ENCODE measurements around the gene APH1A. TPM values are rescaled to one million over a fixed set of nuclear protein-coding genes. Genes with fewer than 3 reads are reported as not detected.

Gene APH1A
- total and polyA plus RNA-seq, 2 donors = 74.2 to 102 TPM

DNA sequence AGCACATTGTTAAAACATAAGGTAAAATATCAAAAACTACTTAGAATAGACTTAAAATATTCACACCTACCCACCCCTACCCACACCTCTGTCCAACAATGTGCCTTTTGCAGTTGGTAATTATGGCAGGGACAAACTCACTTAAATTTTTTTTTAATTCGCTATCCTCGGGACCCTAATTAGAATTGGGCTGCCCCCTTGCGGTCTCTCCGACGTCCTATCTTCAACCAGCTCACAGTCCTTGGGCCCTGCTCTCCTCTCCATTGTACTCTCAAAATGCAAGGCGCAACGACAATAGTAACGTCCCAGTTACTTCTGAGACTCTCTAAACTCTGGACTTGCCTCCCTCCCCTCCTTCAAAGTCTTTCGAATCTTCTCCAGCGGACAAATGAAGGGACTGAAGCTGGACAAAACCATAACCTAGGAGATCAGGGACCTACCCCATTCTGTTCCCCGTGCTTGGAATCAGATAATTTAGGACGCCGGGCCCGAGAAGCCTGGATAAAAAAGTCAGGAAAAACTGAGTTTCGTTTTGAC, 12.5 kb upstream of the APH1A start:
- peak overlapping the region; percentile 44 to 51 for H3K4me3 ChIP-seq (ENCODE audit: low read length in 2 of 2)
- WGBS = 3% methylated on average over 15 of the region's 15 CpGs
- peak overlapping the region; percentile 1 to 70 for H3K27ac ChIP-seq (ENCODE audit: low read depth in 1 of 2, low read length in 1 of 2)
- peaks cover 3 to 12% of the 10 kb centered on the region in 2 donors for H3K9me3 ChIP-seq (ENCODE audit: control insufficient read depth in 2 of 2, insufficient read depth in 1 of 2, low read length in 1 of 2)
- peaks cover 8 to 23% of the 10 kb centered on the region in 2 donors for H3K4me1 ChIP-seq (ENCODE audit: control insufficient read depth in 2 of 2, insufficient read depth in 2 of 2, low read length in 2 of 2)
- peaks cover 21 to 61% of the 10 kb centered on the region in 2 donors for H3K27me3 ChIP-seq (ENCODE audit: control insufficient read depth in 2 of 2, insufficient read depth in 1 of 2, low read length in 1 of 2)
- DNase-seq (ENCODE audit: low read depth in 6 of 9, low spot score in 9 of 9) = peak in 4 of 9 donors; percentile 31 to 68 (median 39)
- H3K36me3 ChIP-seq (ENCODE audit: control insufficient read depth in 2 of 2, insufficient read depth in 2 of 2, low read length in 1 of 2) = no peaks in the 10 kb centered on the region

DNA sequence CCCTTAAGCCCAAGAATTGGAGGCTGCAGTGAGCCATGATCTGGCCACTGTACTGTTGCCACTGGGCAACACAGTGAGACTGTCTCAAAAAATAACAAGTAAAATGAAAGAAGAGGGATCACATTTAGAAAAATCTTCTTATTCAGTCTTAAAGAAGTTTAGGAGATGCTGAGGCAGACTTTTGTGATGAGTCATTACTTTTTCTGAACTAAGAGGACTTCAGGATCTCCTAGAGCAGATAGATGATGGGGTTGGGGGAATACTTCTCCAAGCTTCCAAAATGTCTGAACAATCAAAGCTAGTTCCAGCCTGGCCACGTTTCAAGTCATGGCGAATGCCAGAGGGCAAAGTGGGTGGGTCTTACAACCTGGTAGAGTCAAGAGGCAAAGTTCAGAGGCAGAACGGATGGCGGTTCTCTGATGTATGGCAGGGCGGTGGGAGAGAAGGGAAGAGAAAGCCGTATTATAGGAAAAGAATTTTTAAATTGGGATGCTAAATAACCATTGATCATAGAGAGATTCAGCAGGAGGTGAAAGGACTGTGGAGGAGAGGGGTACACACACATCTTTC, 11.4 kb upstream of the APH1A start:
- Histone ChIP-seq H3K4me1 (ENCODE audit: control insufficient read depth in 2 of 2, insufficient read depth in 2 of 2, low read length in 2 of 2) (peaks cover 8 to 23% of the 10 kb centered on the region in 2 donors), H3K27ac (ENCODE audit: low read depth in 1 of 2, low read length in 1 of 2) (no peak overlapping the region), H3K4me3 (ENCODE audit: low read length in 2 of 2) (no peak overlapping the region), H3K27me3 (ENCODE audit: control insufficient read depth in 2 of 2, insufficient read depth in 1 of 2, low read length in 1 of 2) (peaks cover 19 to 56% of the 10 kb centered on the region in 2 donors), H3K9me3 (ENCODE audit: control insufficient read depth in 2 of 2, insufficient read depth in 1 of 2, low read length in 1 of 2) (peaks cover 3 to 12% of the 10 kb centered on the region in 2 donors), H3K36me3 (ENCODE audit: control insufficient read depth in 2 of 2, insufficient read depth in 2 of 2, low read length in 1 of 2) (no peaks in the 10 kb centered on the region)
- 97% methylated on average over 6 of the region's 6 CpGs for WGBS
- no peak for DNase-seq (ENCODE audit: low read depth in 6 of 9, low spot score in 9 of 9)

DNA sequence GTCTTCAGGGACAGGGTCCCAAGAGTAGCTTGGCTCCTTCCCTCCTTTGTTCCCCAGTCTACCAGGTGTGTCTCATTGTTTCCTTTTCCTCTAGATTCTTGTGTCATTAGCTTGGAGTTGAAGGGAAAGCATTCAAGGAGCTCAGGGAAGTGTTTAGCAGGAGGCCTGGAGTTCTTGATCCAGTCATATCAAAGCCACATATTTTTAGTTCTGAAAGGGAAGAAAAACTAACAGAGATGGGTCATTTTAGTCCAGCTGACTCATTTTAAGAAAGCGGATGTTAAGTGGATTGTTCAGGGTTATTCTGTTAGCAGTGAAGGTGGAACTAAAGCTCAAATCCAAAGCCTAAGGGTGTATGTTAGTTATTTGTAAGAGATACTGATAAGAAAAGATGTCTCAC, 4.5 kb upstream of the APH1A start:
- WGBS = 97% methylated on average over 1 of the region's 1 CpG
- DNase-seq (ENCODE audit: low read depth in 6 of 9, low spot score in 9 of 9) = no peak
- Histone ChIP-seq H3K36me3 (ENCODE audit: control insufficient read depth in 2 of 2, insufficient read depth in 2 of 2, low read length in 1 of 2) (no peaks in the 10 kb centered on the region), H3K27ac (ENCODE audit: low read depth in 1 of 2, low read length in 1 of 2) (peak overlapping the region in 1 of 2 donors; percentile 44), H3K4me3 (ENCODE audit: low read length in 2 of 2) (no peak overlapping the region), H3K9me3 (ENCODE audit: control insufficient read depth in 2 of 2, insufficient read depth in 1 of 2, low read length in 1 of 2) (no peaks in the 10 kb centered on the region), H3K27me3 (ENCODE audit: control insufficient read depth in 2 of 2, insufficient read depth in 1 of 2, low read length in 1 of 2) (peaks cover 0 to 2% of the 10 kb centered on the region in 2 donors), H3K4me1 (ENCODE audit: control insufficient read depth in 2 of 2, insufficient read depth in 2 of 2, low read length in 2 of 2) (peaks cover 0 to 14% of the 10 kb centered on the region in 2 donors)

DNA sequence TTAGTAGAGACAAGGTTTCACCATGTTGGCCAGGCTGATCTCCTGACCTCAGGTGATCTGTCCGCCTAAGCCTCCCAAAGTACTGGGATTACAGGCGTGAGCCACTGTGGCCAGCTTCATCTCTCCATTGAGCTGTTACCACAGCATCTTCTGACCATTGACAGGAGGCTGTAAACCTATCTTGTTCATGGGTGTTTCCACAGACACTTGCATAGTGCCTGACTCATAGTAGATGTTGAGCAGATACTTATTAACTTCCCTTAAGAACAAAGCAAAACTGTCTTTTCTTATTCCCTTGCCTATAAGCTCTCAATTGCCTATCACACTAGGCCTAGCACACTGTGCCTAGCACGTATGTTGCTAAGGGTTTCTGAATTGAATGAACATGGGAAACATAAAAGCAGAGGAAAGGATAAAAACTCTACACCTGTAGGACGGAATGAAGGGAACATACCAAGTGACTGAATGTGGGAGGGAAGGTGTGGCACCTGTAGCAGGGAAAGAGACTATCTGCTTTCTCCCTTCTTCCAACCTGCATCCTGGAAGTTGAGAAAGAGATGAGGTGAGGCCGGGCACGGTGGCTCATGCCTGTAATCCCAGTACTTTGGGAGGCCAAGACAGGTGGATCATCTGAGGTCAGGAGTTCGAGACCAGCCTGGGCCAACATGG, 2.6 kb upstream of the APH1A start:
- no peak overlapping the region for H3K27ac ChIP-seq (ENCODE audit: low read depth in 1 of 2, low read length in 1 of 2)
- WGBS = 96% methylated on average over 7 of the region's 7 CpGs
- DNase-seq (ENCODE audit: low read depth in 6 of 9, low spot score in 9 of 9) = no peak
- H3K9me3 ChIP-seq (ENCODE audit: control insufficient read depth in 2 of 2, insufficient read depth in 1 of 2, low read length in 1 of 2) = no peaks in the 10 kb centered on the region
- no peaks in the 10 kb centered on the region for H3K27me3 ChIP-seq (ENCODE audit: control insufficient read depth in 2 of 2, insufficient read depth in 1 of 2, low read length in 1 of 2)
- H3K4me3 ChIP-seq (ENCODE audit: low read length in 2 of 2) = no peak overlapping the region
- peaks cover 8 to 27% of the 10 kb centered on the region in 2 donors for H3K4me1 ChIP-seq (ENCODE audit: control insufficient read depth in 2 of 2, insufficient read depth in 2 of 2, low read length in 2 of 2)
- peaks cover 9% of the 10 kb centered on the region in 2 donors for H3K36me3 ChIP-seq (ENCODE audit: control insufficient read depth in 2 of 2, insufficient read depth in 2 of 2, low read length in 1 of 2)

DNA sequence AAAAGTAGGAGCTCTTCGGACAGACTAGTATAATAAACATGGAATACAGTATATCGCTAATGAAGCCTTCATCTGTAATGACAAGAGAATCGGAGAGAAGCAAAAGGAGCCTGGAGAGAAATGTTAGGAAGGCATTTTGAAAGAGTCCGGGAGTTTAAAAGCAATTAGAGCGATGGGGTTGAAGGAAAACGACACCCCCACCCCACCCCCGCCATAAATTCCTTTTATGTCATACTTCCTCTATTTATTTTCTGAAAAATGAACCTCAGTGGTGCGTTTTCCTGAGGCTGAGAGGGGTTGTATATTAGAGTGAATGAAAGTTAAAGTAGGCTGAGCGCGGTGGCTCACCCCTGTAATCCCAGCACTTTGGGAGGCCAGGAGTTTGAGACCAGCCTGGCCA, 635 bp upstream of the APH1A start:
- Histone ChIP-seq H3K4me1 (ENCODE audit: control insufficient read depth in 2 of 2, insufficient read depth in 2 of 2, low read length in 2 of 2) (peaks cover 8 to 27% of the 10 kb centered on the region in 2 donors), H3K27me3 (ENCODE audit: control insufficient read depth in 2 of 2, insufficient read depth in 1 of 2, low read length in 1 of 2) (no peaks in the 10 kb centered on the region), H3K9me3 (ENCODE audit: control insufficient read depth in 2 of 2, insufficient read depth in 1 of 2, low read length in 1 of 2) (no peaks in the 10 kb centered on the region), H3K27ac (ENCODE audit: low read depth in 1 of 2, low read length in 1 of 2) (peak overlapping the region in 1 of 2 donors; percentile 75), H3K36me3 (ENCODE audit: control insufficient read depth in 2 of 2, insufficient read depth in 2 of 2, low read length in 1 of 2) (peaks cover 28 to 29% of the 10 kb centered on the region in 2 donors), H3K4me3 (ENCODE audit: low read length in 2 of 2) (peak overlapping the region; percentile 85 to 94)
- WGBS = 23% methylated on average over 10 of the region's 10 CpGs
- DNase-seq (ENCODE audit: low read depth in 6 of 9, low spot score in 9 of 9) = no peak

DNA sequence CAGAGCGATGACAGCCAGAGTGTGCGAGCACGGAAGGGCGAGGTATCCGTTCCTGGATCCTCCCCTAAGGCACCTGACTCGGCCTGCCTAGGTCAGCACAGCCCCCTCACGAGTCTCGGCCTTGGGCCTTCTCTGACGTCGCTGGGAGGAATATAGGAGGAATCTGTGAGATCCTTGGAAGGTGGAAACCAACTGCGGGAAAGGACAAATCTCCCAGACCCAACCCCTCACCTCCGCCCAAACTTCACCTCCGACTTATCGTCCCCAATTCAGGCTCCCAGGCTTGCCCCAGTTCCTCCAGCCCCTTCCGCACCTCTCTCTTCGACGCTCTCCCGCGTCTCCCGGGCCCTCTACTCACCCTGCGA, 494 bp downstream of the APH1A start:
- no peaks in the 10 kb centered on the region for H3K9me3 ChIP-seq (ENCODE audit: control insufficient read depth in 2 of 2, insufficient read depth in 1 of 2, low read length in 1 of 2)
- WGBS = under 1% methylated on average over 21 of the region's 21 CpGs
- no peaks in the 10 kb centered on the region for H3K27me3 ChIP-seq (ENCODE audit: control insufficient read depth in 2 of 2, insufficient read depth in 1 of 2, low read length in 1 of 2)
- H3K4me3 ChIP-seq (ENCODE audit: low read length in 2 of 2) = peak overlapping the region; percentile 85 to 94
- DNase-seq (ENCODE audit: low read depth in 6 of 9, low spot score in 9 of 9) = peak in 3 of 9 donors; percentile 13 to 36 (median 14)
- H3K4me1 ChIP-seq (ENCODE audit: control insufficient read depth in 2 of 2, insufficient read depth in 2 of 2, low read length in 2 of 2) = peaks cover 8 to 27% of the 10 kb centered on the region in 2 donors
- peaks cover 30% of the 10 kb centered on the region in 2 donors for H3K36me3 ChIP-seq (ENCODE audit: control insufficient read depth in 2 of 2, insufficient read depth in 2 of 2, low read length in 1 of 2)
- peak overlapping the region; percentile 75 to 86 for H3K27ac ChIP-seq (ENCODE audit: low read depth in 1 of 2, low read length in 1 of 2)

DNA sequence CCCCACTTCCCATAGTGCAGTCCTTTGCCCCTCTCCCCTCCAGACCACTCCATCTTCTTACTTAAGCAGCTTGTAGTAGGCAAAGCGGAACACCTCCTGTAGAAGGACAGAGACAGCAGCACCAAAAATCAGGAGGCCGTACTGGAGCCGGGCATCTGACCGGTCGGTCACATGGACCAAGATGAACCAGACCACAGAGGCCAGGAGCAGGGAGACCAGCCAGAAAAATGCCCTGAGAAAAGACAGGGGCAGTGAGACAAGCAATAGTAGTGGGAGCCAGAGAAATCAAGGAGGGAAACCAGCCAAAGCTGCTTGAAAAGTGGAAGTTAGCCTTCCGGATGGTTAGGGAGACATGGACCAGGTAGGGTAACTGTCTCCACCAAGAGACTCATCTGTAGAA, 920 bp downstream of the APH1A start:
- DNase-seq (ENCODE audit: low read depth in 6 of 9, low spot score in 9 of 9) = no peak
- peak overlapping the region; percentile 85 to 94 for H3K4me3 ChIP-seq (ENCODE audit: low read length in 2 of 2)
- peak overlapping the region in 1 of 2 donors; percentile 86 for H3K27ac ChIP-seq (ENCODE audit: low read depth in 1 of 2, low read length in 1 of 2)
- H3K4me1 ChIP-seq (ENCODE audit: control insufficient read depth in 2 of 2, insufficient read depth in 2 of 2, low read length in 2 of 2) = peaks cover 8 to 26% of the 10 kb centered on the region in 2 donors
- H3K36me3 ChIP-seq (ENCODE audit: control insufficient read depth in 2 of 2, insufficient read depth in 2 of 2, low read length in 1 of 2) = peaks cover 30% of the 10 kb centered on the region in 2 donors
- no peaks in the 10 kb centered on the region for H3K9me3 ChIP-seq (ENCODE audit: control insufficient read depth in 2 of 2, insufficient read depth in 1 of 2, low read length in 1 of 2)
- H3K27me3 ChIP-seq (ENCODE audit: control insufficient read depth in 2 of 2, insufficient read depth in 1 of 2, low read length in 1 of 2) = no peaks in the 10 kb centered on the region
- WGBS = 54% methylated on average over 6 of the region's 6 CpGs

DNA sequence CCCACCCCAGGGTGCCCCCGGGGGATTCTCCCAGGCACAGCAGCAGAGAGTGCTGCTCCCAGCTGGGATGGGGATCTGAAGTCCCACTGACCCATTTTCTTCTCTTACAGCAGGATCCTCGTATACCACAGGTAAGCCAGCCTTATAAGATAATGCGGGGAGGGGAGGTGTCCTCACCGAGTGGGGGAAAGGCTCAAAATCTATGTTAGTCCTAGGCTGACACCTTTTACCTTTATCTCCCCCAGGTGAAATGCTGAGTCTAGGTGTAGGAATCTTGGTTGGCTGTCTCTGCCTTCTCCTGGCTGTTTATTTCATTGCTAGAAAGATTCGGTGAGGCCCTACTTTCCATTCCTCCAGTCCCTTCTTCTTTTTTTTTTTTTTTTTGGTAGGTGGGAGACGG, 5.3 kb downstream of the APH1A start:
- no peak for DNase-seq (ENCODE audit: low read depth in 6 of 9, low spot score in 9 of 9)
- Histone ChIP-seq H3K4me3 (ENCODE audit: low read length in 2 of 2) (no peak overlapping the region), H3K27me3 (ENCODE audit: control insufficient read depth in 2 of 2, insufficient read depth in 1 of 2, low read length in 1 of 2) (peaks cover 4 to 23% of the 10 kb centered on the region in 2 donors), H3K36me3 (ENCODE audit: control insufficient read depth in 2 of 2, insufficient read depth in 2 of 2, low read length in 1 of 2) (peaks cover 30% of the 10 kb centered on the region in 2 donors), H3K27ac (ENCODE audit: low read depth in 1 of 2, low read length in 1 of 2) (no peak overlapping the region), H3K4me1 (ENCODE audit: control insufficient read depth in 2 of 2, insufficient read depth in 2 of 2, low read length in 2 of 2) (peaks cover 8 to 13% of the 10 kb centered on the region in 2 donors), H3K9me3 (ENCODE audit: control insufficient read depth in 2 of 2, insufficient read depth in 1 of 2, low read length in 1 of 2) (no peaks in the 10 kb centered on the region)
- 96% methylated on average over 6 of the region's 6 CpGs for WGBS

All from thymus (tissue), 11 donors.